Measurements from ENCODE around the gene TARP.
"Not testable (repeated sequence)": the region's sequence is repeated elsewhere in the genome, so short reads cannot be mapped to it uniquely, and the experiment has no call there.

TARP gene

GRCh38 chr7:38235606-38236005 is 37.8 kb downstream of the TARP start:
- H3K4me1 Mint-ChIP-seq (ENCODE audit: low read depth, unreplicated experiment): no peaks in the 10 kb centered on the region
- no peak overlapping the region for H3K4me3 Mint-ChIP-seq (ENCODE audit: unreplicated experiment)
- H3K9me3 Mint-ChIP-seq (ENCODE audit: unreplicated experiment): peaks cover 2% of the 10 kb centered on the region
- no peak for DNase-seq
- no peak for TF ChIP-seq CTCF (IDR thresholded peaks at IDR 0.05; ENCODE audit: partially characterized antibody, unreplicated experiment)
- no peaks in the 10 kb centered on the region for H3K27me3 Mint-ChIP-seq (ENCODE audit: unreplicated experiment)
- H3K27ac Mint-ChIP-seq (ENCODE audit: unreplicated experiment): no peak overlapping the region
- peaks cover 4% of the 10 kb centered on the region for H3K36me3 Mint-ChIP-seq (ENCODE audit: unreplicated experiment)

GRCh38 chr7:38234759-38235158 is 38.7 kb downstream of the TARP start:
- not testable (repeated sequence) for H3K27me3 Mint-ChIP-seq (ENCODE audit: unreplicated experiment); H3K27ac Mint-ChIP-seq (ENCODE audit: unreplicated experiment); H3K4me3 Mint-ChIP-seq (ENCODE audit: unreplicated experiment); H3K9me3 Mint-ChIP-seq (ENCODE audit: unreplicated experiment); H3K4me1 Mint-ChIP-seq (ENCODE audit: low read depth, unreplicated experiment); DNase-seq; H3K36me3 Mint-ChIP-seq (ENCODE audit: unreplicated experiment)

- H3K4me3 Mint-ChIP-seq (ENCODE audit: unreplicated experiment): no peak overlapping the region
- TF ChIP-seq CTCF (IDR thresholded peaks at IDR 0.05; ENCODE audit: partially characterized antibody, unreplicated experiment): no peak
Observed at GRCh38 chr7:38232502-38233366, 40.7 kb downstream of the TARP start.

GRCh38 chr7:38229884-38230642 is 43.4 kb downstream of the TARP start:
- H3K4me1 Mint-ChIP-seq (ENCODE audit: low read depth, unreplicated experiment): peaks cover 2% of the 10 kb centered on the region
- H3K27ac Mint-ChIP-seq (ENCODE audit: unreplicated experiment): no peak overlapping the region
- H3K27me3 Mint-ChIP-seq (ENCODE audit: unreplicated experiment): no peaks in the 10 kb centered on the region
- H3K36me3 Mint-ChIP-seq (ENCODE audit: unreplicated experiment): peaks cover 4% of the 10 kb centered on the region
- no peak for DNase-seq
- no peak overlapping the region for H3K4me3 Mint-ChIP-seq (ENCODE audit: unreplicated experiment)
- peaks cover 2% of the 10 kb centered on the region for H3K9me3 Mint-ChIP-seq (ENCODE audit: unreplicated experiment)
- no peak for TF ChIP-seq CTCF (IDR thresholded peaks at IDR 0.05; ENCODE audit: partially characterized antibody, unreplicated experiment)

More at GRCh38 chr7:38232502-38233366, 40.7 kb downstream of the TARP start:
- Mint-ChIP-seq H3K4me1 (ENCODE audit: low read depth, unreplicated experiment) (no peaks in the 10 kb centered on the region), H3K36me3 (ENCODE audit: unreplicated experiment) (peaks cover 4% of the 10 kb centered on the region), H3K9me3 (ENCODE audit: unreplicated experiment) (peaks cover 2% of the 10 kb centered on the region), H3K27ac (ENCODE audit: unreplicated experiment) (no peak overlapping the region), H3K27me3 (ENCODE audit: unreplicated experiment) (no peaks in the 10 kb centered on the region)
- no peak for DNase-seq

GRCh38 chr7:38229386-38229785 is 44.0 kb downstream of the TARP start:
- no peak for TF ChIP-seq CTCF (IDR thresholded peaks at IDR 0.05; ENCODE audit: partially characterized antibody, unreplicated experiment)
- Mint-ChIP-seq H3K4me1 (ENCODE audit: low read depth, unreplicated experiment) (peaks cover 2% of the 10 kb centered on the region), H3K9me3 (ENCODE audit: unreplicated experiment) (peaks cover 2% of the 10 kb centered on the region), H3K27me3 (ENCODE audit: unreplicated experiment) (no peaks in the 10 kb centered on the region), H3K4me3 (ENCODE audit: unreplicated experiment) (no peak overlapping the region), H3K36me3 (ENCODE audit: unreplicated experiment) (peaks cover 4% of the 10 kb centered on the region), H3K27ac (ENCODE audit: unreplicated experiment) (no peak overlapping the region)
- DNase-seq: no peak
